ENCODE measurements around the gene MYRIP.

MYRIP gene

GRCh38 chr3:39910135-39910534 lies 100.7 kb downstream of the MYRIP start:
- no peak for DNase-seq

- no peak for DNase-seq
Observed at GRCh38 chr3:39910826-39911464, 101.5 kb downstream of the MYRIP start.

DNA sequence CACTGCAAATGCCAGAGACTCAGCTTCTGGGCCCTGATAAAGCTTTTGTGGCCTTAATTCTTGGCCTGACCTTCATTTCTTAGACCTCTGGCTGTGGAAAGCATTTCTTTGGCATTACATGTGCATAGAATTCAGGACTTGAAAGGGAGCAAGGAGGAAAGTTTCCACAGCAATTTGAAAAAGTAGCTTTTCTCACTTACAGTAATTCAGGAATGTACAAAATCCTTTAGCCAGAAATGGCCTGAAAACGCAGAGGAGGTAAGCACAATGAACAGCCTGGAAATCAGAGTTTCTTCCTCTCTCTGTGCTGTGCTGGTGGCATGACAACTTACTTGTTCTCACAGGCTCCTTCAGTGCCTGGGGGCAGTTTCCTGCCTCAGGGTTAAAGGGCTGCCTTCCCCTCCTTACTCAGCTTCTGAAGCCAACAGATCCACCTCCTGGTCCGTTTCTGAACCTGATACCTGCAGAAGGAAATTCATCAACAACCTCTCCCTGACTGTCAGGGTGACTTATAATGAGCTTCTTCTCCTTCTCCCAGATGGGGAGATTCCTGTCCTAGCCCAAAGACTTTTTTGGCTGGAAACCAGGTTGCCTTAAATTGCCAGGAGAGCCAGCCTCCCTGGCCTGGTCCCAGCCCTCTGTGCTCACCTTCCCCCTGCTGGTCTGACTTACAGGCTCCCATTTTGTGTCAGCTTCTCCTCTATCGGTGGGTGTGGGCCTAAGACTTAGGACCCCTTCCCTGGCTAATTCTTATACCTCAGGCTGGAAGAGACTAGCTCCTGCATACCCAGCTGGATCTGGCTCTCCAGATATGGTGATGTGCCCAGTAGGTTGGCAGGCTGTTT lies 102.3 kb downstream of the MYRIP start:
- peak; percentile 9 for DNase-seq

GRCh38 chr3:39915027-39915426 lies 105.6 kb downstream of the MYRIP start:
- DNase-seq: no peak

DNA sequence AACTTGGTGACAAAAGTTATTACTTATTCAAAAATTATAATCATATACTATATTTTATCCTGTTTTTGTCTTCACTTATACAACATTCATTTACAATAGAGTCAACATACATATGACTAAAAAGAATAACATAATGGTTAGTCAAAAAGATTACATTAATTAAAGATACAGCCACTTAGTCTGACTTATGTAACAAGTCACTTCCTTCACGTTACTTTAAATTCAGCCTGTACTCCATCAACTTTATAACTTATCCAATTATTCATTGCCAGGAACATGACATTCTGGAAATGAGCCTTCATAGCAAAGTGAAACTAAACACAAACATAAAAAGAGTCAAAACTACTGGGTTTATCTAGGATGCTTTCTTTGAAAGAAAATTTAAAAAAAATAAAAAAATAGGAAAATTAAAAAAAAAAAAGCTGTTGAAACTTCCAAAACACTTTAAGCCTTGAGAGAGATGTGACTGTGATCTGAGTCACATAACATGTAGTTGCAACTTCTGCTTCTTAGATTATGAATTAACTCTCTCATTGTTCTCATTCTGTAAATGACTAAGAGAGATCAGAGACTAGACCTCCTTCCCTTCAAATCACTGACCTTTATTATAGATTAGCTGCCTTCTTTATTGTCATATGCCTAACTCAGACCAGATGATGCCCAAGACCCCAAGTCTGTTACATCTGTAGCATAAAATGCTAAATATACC lies 107.8 kb downstream of the MYRIP start:
- peak; percentile 55 for DNase-seq

DNA sequence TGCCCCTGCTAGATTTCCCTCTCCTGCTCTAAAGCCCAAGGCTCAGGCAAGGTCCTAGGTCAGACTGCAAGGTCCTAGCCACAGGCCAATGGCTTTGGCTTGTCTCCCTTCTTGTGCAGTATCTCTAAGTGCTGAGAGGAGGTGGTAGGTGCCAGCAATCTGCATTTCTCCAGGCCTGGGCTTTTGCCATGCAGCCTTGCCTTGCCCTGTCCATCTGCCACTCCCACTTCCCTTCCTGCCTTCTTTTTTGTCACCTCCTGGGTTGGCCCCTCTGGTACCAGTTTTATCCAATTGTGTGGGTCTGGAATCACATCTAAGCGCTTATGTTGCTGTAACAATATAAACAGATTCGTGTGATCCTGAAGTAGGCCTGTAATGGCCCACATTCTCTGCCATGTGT lies 109.9 kb downstream of the MYRIP start:
- no peak for DNase-seq

- no peak for DNase-seq
Observed at GRCh38 chr3:39920271-39920670, 110.9 kb downstream of the MYRIP start.

DNA sequence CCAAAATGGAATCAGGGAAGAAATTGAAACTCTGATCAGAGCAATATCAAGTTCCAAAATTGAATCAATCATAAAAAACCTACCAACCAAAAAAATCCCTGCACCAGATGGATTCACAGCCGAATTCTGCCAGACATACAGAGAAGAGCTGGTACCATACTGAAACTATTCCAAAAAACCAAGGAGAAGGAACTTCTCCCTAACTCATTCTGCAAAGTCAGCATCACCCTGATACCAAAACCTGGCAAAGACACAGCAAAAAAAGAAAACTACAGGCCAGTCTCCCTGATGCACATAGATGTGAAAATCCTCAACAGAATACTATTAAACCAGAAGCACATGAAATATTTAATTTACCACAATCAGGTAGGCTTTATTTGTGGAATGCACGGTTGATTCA lies 118.1 kb downstream of the MYRIP start:
- no peak for DNase-seq

- no peak for DNase-seq
Observed at GRCh38 chr3:39933986-39934693, 124.7 kb downstream of the MYRIP start.

GRCh38 chr3:39934696-39935095 lies 125.3 kb downstream of the MYRIP start:
- no peak for DNase-seq

- DNase-seq: no peak
Observed at GRCh38 chr3:39935261-39935660, 125.9 kb downstream of the MYRIP start.

- no peak for DNase-seq
Observed at GRCh38 chr3:39936848-39937247, 127.4 kb downstream of the MYRIP start.

GRCh38 chr3:39937315-39937714 lies 127.9 kb downstream of the MYRIP start:
- DNase-seq: no peak

DNA sequence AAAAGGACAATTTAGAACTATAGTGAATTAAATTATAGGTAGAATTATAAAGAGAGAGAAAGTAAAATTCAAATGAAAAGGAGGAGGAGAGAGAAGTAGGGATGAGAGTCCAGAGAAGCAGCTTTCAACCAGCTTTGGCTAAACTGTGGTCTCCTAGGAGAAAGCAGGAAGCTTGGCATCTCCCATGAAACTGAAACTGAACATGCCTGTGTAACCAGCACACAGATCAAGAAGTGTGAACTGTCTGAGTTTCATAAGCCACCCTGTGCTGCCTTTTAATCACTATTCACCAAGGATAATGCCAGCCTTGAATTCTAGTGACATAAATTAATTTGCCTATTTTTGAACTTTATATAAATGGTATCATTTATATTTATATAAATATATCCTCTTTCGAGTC lies 128.5 kb downstream of the MYRIP start:
- no peak for DNase-seq

DNA sequence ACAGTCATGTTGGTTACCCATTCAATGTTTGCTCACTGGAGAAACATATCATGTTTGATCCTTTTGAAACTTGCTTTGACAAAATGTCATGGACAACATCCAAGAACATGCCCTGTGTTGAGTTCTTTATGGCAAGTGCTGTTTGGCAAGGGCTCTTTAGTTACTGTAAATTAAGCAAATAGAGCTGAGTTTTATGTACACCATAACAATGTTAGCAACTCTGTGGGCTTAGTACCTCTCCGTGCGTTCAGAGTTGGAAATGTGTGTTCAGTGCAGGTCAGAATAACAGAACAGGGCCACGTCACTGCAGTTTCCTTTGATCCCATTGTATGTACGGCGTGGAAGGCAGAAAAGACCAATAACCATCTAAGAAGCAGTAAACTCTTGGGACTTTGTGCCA lies 132.5 kb downstream of the MYRIP start:
- no peak for DNase-seq

GRCh38 chr3:39960515-39961191 lies 151.2 kb downstream of the MYRIP start:
- no peak for DNase-seq

DNA sequence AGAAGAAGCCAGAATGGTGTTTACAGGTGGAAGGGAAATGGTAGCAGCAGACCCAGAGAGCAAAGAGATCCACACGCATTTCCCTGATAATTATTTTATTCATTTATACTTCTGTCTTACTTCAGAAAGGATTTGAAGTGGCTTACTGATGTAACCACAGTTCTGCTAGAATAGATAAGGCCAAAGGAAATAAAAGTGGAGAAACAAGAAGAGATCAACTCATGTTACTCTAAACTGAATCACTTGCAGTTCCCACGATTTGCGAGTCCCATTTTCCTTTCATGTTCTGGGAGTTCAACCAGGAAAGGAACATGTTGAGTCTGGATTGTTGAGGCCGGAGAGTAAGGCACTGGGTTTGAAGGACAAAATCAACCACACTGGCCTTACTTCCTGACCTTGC lies 151.8 kb downstream of the MYRIP start:
- no peak for DNase-seq

DNA sequence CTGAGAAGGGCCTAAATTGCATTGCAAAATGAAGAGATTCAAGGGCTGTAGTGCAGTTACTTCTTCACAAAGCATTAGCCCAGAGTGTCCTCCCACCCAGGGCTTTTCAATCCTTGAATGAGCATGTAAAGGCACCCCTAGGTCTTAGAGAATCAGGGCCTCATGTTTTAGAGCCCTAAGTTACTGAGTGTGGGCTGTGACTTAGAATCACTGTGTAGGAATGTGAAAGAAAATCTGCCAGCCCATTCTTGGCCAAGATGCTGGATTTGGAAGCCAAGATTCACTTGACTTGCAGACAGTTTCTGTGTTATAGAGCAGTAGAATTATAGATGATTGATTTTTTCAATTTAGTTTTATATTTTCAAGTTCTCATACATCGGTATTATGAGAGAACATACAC lies 153.2 kb downstream of the MYRIP start:
- DNase-seq: no peak

- DNase-seq: no peak
Observed at GRCh38 chr3:39965461-39965860, 156.1 kb downstream of the MYRIP start.

DNA sequence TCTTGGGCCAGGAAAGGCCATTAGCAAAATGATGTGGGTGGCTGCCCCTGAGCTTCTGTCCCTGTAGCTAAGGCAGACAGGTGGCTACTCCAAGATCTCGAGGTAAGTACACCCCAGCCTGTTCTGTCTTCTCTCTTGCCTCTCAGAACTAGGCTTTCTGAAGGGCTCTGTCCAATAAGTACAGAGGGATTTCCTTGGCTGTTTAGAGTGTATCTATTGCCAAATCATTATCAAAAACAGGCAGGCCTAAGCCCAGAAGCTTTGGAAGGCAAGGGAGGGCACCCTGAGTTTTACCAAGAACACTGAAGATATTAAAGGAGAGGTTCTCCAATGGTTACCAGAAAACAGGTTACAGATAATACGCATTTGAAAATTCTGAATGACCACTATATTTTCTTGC lies 156.6 kb downstream of the MYRIP start:
- no peak for DNase-seq

- no peak for DNase-seq
Observed at GRCh38 chr3:39970982-39971381, 161.6 kb downstream of the MYRIP start.

- DNase-seq: no peak
Observed at GRCh38 chr3:39971559-39972031, 162.2 kb downstream of the MYRIP start.

DNA sequence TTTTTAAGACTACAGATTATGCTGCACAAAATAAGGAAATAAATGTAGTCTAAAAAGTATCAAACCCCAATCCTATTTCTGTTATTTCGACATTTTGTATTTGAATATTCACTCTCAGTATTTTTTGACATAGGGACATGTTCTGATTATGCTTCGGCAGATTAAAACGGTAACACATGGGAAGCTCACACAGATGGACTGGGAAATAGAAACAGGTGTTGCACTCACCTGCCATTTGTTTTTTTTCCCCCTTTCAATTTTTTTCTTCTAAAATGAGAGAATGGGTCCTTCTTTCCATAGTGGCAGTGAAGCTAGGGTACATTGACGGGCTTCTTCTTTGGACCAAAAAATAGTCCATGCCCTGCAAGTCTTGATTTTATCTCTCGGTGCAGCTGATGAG lies 163.1 kb downstream of the MYRIP start:
- DNase-seq: no peak
